Gastroesophageal sphincter (tissue), 4 donors: ENCODE results near the gene GRM4. TPM values are rescaled to one million over a fixed set of nuclear protein-coding genes. Genes with fewer than 3 reads are reported as not detected.
A peak's percentile ranks its signal among the peaks of the same experiment; 100 is the strongest.

Experiments
- ATAC-seq: fragments of 150-250 bp; one replicate; pipeline ENCODE4 v1.9.1; 2016; ENCODE audit warnings: mild to moderate bottlenecking, moderate library complexity
- H3K27ac ChIP-seq, 4 donors: fragments of 200-600 bp; sonication (generic) in 3 of 4; 1 replicate in 3 of 4; 2 replicates in 1 of 4; pipeline ENCODE4 v1.5.1; 2016 to 2019
- H3K27me3 ChIP-seq: fragments of 200-600 bp; sonication (generic); one replicate; pipeline ENCODE4 v1.5.1; 2019
- H3K36me3 ChIP-seq, 2 donors: fragments of 200-600 bp; sonication (generic); one replicate each; pipeline ENCODE4 v1.5.1; 2019; ENCODE audit warnings: control low read depth in 1 of 2
- H3K4me1 ChIP-seq, 3 donors: fragments of 200-600 bp; sonication (generic); 1 replicate in 2 of 3; 2 replicates in 1 of 3; pipeline ENCODE4 v1.5.1; 2016 to 2019; ENCODE audit warnings: control low read depth in 2 of 3
- H3K4me3 ChIP-seq, 2 donors: fragments of 200-600 bp; sonication (generic); one replicate each; pipeline ENCODE4 v1.5.1; 2019; ENCODE audit warnings: mild to moderate bottlenecking in 1 of 2, moderate library complexity in 1 of 2
- H3K9me3 ChIP-seq, 3 donors: fragments of 200-600 bp; sonication (generic); one replicate each; pipeline ENCODE4 v1.5.1; 2017 to 2019; ENCODE audit warnings: control low read depth in 2 of 3
- CTCF ChIP-seq, 4 experiments: fragments of 200-600 bp in 2 of 4; fragments of 450-650 bp in 2 of 4; sonication (generic) in 1 of 4; IDR thresholded peaks; one replicate each; pipeline ENCODE4 v1.5.1; 2017 to 2019; ENCODE audit warnings: antibody characterized with exemption in 4 of 4, mild to moderate bottlenecking in 2 of 4, moderate library complexity in 2 of 4
- EP300 ChIP-seq: sonication (generic); formaldehyde crosslinking; IDR thresholded peaks from one replicate; pipeline ENCODE4 v1.6.1; 2017; ENCODE audit warnings: antibody characterized with exemption, mild to moderate bottlenecking
- POLR2A ChIP-seq, 2 donors: fragments of 450-650 bp; IDR thresholded peaks; one replicate each; pipeline ENCODE4 v1.6.1; 2017; ENCODE audit warnings: antibody characterized with exemption in 2 of 2, mild to moderate bottlenecking in 2 of 2, moderate library complexity in 1 of 2
- POLR2AphosphoS5 ChIP-seq: sonication (generic); formaldehyde crosslinking; IDR thresholded peaks from one replicate; pipeline ENCODE4 v1.6.1; 2017; ENCODE audit warnings: antibody characterized with exemption
- WGBS, 2 donors: methylation state at CpG; one replicate each; pipeline ENCODE4 v1.1.5; 2018; ENCODE audit warnings: low coverage in 1 of 2; 5-methylcytosine and 5-hydroxymethylcytosine counted together
- total RNA-seq, 4 donors: library from RNA; depleted of rRNA; stranded (reverse); fragments of >200 nt; gene quantifications; one replicate each; pipeline ENCODE4 v1.1.0, GENCODE V29; 2016

Gene GRM4
- total RNA-seq, 4 donors from 2014 or later: not detected

GRCh38 chr6:34055223-34055933 lies 90.5 kb downstream of the GRM4 start:
- peaks cover 55% of the 10 kb centered on the region for H3K27me3 ChIP-seq
- ATAC-seq: no peak
- H3K9me3 ChIP-seq: no peaks in the 10 kb centered on the region
- H3K27ac ChIP-seq: no peak overlapping the region
- H3K36me3 ChIP-seq: no peaks in the 10 kb centered on the region
- peaks cover 0 to 11% (median 0%) of the 10 kb centered on the region in 3 donors for H3K4me1 ChIP-seq
- no peak overlapping the region for H3K4me3 ChIP-seq
- 86 to 87% methylated on average over 6 to 9 of the region's 18 CpGs for WGBS, 2 donors
- TF ChIP-seq POLR2A (IDR thresholded peaks at IDR 0.05): no peak
- peak in 3 of 4 experiments; percentile 37 to 73 (median 47) for TF ChIP-seq CTCF (IDR thresholded peaks at IDR 0.05)

GRCh38 chr6:34053721-34054120 lies 92.2 kb downstream of the GRM4 start:
- Histone ChIP-seq H3K4me3 (no peak overlapping the region), H3K9me3 (no peaks in the 10 kb centered on the region), H3K36me3 (no peaks in the 10 kb centered on the region), H3K4me1 (peaks cover 0 to 11% (median 0%) of the 10 kb centered on the region in 3 donors), H3K27ac (no peak overlapping the region), H3K27me3 (peaks cover 69% of the 10 kb centered on the region)
- 60 to 93% methylated on average over 2 to 3 of the region's 8 CpGs for WGBS, 2 donors
- no peak for ATAC-seq
- TF ChIP-seq CTCF (IDR thresholded peaks at IDR 0.05) (no peak), EP300 (no peak), POLR2AphosphoS5 (no peak), POLR2A (IDR thresholded peaks at IDR 0.05) (no peak)

DNA sequence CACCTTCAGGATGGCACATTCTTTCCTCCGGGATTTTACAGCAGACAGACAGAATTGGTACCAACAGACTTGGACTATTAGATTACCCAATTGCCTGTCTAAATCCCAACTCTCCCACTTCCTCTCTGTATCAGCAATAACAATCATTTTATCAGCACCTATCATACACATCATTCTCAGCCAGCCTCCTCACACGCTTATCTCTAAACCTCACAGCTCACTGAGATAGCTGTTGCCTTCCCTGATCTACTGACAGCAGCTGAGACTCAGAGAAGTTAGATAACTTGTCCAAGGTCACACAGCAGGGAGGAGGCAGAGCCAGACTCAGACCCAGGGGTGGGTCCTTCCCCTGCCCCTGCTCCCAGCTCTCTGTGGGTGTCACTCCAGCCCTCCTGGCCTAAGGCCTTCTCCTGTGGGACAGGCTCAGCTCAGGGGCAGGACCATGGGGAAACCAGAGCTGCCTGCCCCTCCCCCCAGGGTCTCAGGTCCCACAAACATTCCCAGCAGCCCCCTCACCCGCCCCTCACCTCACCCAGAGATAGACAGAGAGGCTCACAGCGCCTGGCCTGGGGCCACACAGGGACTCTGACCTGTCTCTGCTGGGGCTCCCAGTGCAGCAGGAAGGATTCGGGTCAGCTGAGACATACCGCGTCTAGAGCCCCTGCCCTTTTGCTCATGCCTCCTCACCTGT lies 92.8 kb downstream of the GRM4 start:
- Histone ChIP-seq H3K36me3 (no peaks in the 10 kb centered on the region), H3K27ac (no peak overlapping the region), H3K27me3 (peaks cover 71% of the 10 kb centered on the region), H3K4me1 (peaks cover 0 to 11% (median 0%) of the 10 kb centered on the region in 3 donors), H3K9me3 (no peaks in the 10 kb centered on the region), H3K4me3 (no peak overlapping the region)
- WGBS, 2 donors: 73 to 92% methylated on average over 2 to 4 of the region's 7 CpGs
- no peak for TF ChIP-seq POLR2AphosphoS5
- TF ChIP-seq CTCF (IDR thresholded peaks at IDR 0.05): no peak
- TF ChIP-seq EP300: no peak
- TF ChIP-seq POLR2A (IDR thresholded peaks at IDR 0.05): no peak
- ATAC-seq: no peak

GRCh38 chr6:34052071-34052825 lies 93.6 kb downstream of the GRM4 start:
- Histone ChIP-seq H3K27me3 (peaks cover 77% of the 10 kb centered on the region), H3K9me3 (no peaks in the 10 kb centered on the region), H3K4me3 (no peak overlapping the region), H3K4me1 (peaks cover 0 to 11% (median 0%) of the 10 kb centered on the region in 3 donors), H3K36me3 (no peaks in the 10 kb centered on the region), H3K27ac (no peak overlapping the region)
- no peak for ATAC-seq
- TF ChIP-seq POLR2A (IDR thresholded peaks at IDR 0.05) (no peak), CTCF (IDR thresholded peaks at IDR 0.05) (no peak), EP300 (no peak), POLR2AphosphoS5 (no peak)
- 49 to 60% methylated on average over 3 to 7 of the region's 8 CpGs for WGBS, 2 donors
